ENCODE results near the gene BCAS3. TPM values are rescaled to one million over a fixed set of nuclear protein-coding genes. Genes with fewer than 3 reads are reported as not detected.
"Not testable (repeated sequence)": the region's sequence is repeated elsewhere in the genome, so short reads cannot be mapped to it uniquely, and the experiment has no call there.

BCAS3 gene
- total and polyA plus RNA-seq, 4 donors = 5.8 to 24.6 (median 10.1) TPM

DNA sequence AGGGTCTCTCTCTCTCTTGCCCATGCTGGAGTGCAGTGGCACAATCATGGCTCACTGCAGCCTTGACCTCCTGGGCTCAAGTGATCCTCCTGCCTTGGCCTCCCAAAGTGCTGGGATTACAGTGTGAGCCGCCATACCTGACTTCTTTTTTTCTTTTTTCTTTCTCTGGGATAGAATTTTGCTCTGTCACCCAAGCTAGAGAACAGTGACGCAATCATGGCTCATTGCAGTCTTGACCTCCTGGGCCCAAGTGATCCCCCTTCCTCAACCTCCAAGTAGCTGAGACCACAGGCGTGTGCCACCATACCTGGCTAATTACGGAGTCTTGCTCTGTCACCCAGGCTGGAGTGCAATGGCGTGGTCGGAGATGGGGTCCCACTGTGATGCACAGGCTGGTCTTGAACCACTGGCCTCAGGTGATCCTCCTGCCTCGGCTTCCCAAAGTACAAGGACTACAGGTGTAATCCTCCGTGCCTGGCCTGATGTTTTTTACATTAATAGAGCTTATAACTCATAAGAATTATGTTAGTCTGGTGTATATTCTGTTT, 76.5 kb downstream of the BCAS3 start:
- Histone ChIP-seq H3K27me3 (ENCODE audit: control insufficient read depth in 4 of 4, insufficient read depth in 4 of 4, low read length in 3 of 4) (no peaks in the 10 kb centered on the region), H3K27ac (ENCODE audit: low read depth in 1 of 2, low read length in 2 of 2) (no peak overlapping the region), H3K4me1 (ENCODE audit: control insufficient read depth in 4 of 4, insufficient read depth in 4 of 4, low read length in 3 of 4) (no peaks in the 10 kb centered on the region), H3K4me3 (ENCODE audit: low read depth in 1 of 3, low read length in 3 of 3) (no peak overlapping the region), H3K9ac (ENCODE audit: low read depth in 1 of 2, low read length in 2 of 2) (no peak overlapping the region), H3K9me3 (ENCODE audit: control insufficient read depth in 4 of 4, low read length in 3 of 4) (peaks cover 0 to 3% (median 0%) of the 10 kb centered on the region in 4 donors), H3K36me3 (ENCODE audit: control insufficient read depth in 4 of 4, insufficient read depth in 3 of 4, low read depth in 1 of 4, low read length in 3 of 4) (no peaks in the 10 kb centered on the region)
- DNase-seq (ENCODE audit: low spot score) = no peak
- 73% methylated on average over 8 of the region's 8 CpGs for WGBS
- TF ChIP-seq, protein P1, sequence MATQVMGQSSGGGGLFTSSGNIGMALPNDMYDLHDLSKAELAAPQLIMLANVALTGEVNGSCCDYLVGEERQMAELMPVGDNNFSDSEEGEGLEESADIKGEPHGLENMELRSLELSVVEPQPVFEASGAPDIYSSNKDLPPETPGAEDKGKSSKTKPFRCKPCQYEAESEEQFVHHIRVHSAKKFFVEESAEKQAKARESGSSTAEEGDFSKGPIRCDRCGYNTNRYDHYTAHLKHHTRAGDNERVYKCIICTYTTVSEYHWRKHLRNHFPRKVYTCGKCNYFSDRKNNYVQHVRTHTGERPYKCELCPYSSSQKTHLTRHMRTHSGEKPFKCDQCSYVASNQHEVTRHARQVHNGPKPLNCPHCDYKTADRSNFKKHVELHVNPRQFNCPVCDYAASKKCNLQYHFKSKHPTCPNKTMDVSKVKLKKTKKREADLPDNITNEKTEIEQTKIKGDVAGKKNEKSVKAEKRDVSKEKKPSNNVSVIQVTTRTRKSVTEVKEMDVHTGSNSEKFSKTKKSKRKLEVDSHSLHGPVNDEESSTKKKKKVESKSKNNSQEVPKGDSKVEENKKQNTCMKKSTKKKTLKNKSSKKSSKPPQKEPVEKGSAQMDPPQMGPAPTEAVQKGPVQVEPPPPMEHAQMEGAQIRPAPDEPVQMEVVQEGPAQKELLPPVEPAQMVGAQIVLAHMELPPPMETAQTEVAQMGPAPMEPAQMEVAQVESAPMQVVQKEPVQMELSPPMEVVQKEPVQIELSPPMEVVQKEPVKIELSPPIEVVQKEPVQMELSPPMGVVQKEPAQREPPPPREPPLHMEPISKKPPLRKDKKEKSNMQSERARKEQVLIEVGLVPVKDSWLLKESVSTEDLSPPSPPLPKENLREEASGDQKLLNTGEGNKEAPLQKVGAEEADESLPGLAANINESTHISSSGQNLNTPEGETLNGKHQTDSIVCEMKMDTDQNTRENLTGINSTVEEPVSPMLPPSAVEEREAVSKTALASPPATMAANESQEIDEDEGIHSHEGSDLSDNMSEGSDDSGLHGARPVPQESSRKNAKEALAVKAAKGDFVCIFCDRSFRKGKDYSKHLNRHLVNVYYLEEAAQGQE (IDR thresholded peaks at IDR 0.05) = no peak

DNA sequence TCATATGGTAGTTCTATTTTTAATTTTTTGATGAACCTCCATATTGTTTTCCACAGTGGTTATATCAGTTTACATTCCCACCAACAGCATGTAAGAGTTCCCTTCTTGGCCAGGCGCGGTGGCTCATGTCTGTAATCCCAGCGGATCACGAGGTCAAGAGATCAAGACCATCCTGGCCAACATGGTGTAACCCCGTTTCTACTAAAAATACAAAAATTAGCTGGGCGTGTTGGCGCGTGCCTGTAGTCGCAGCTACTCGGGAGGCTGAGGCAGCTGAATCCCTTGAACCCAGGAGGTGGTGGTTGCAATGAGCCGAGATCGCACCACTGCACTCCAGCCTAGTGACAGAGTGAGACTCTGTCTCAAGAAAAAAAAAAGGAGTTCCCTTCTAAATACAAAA, 79.1 kb downstream of the BCAS3 start:
- H3K36me3 ChIP-seq (ENCODE audit: control insufficient read depth in 4 of 4, insufficient read depth in 3 of 4, low read depth in 1 of 4, low read length in 3 of 4); H3K9ac ChIP-seq (ENCODE audit: low read depth in 1 of 2, low read length in 2 of 2); H3K9me3 ChIP-seq (ENCODE audit: control insufficient read depth in 4 of 4, low read length in 3 of 4); H3K27me3 ChIP-seq (ENCODE audit: control insufficient read depth in 4 of 4, insufficient read depth in 4 of 4, low read length in 3 of 4); H3K27ac ChIP-seq (ENCODE audit: low read depth in 1 of 2, low read length in 2 of 2); DNase-seq (ENCODE audit: low spot score); H3K4me1 ChIP-seq (ENCODE audit: control insufficient read depth in 4 of 4, insufficient read depth in 4 of 4, low read length in 3 of 4); H3K4me3 ChIP-seq (ENCODE audit: low read depth in 1 of 3, low read length in 3 of 3): not testable (repeated sequence)
- 82% methylated on average over 12 of the region's 12 CpGs for WGBS

DNA sequence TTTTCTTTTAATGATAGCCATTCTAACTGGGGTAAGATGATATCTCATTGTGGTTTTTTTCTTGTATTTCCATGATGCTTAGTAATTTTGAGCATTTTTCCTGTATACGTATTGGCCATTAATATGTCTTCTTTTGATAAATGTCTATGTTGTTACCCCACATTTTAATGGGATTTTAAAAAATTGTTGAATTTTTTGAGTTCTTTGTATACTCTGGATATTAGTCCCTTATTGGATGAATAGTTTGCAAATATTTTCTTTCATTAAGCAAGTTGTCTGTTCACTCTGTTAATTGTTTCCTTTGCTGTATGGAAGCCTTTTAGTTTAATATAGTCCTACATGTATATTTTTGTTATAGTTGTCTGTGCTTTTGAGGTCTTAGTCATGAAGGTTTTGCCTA, 79.8 kb downstream of the BCAS3 start:
- TF ChIP-seq FOXA2 (IDR thresholded peaks at IDR 0.05) = no peak
- TF ChIP-seq GABPA (IDR thresholded peaks at IDR 0.05 in 1 of 2, conservative IDR thresholded peaks at IDR 0.05 in 1 of 2) = no peak
- TF ChIP-seq, protein P2, sequence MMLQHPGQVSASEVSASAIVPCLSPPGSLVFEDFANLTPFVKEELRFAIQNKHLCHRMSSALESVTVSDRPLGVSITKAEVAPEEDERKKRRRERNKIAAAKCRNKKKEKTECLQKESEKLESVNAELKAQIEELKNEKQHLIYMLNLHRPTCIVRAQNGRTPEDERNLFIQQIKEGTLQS (IDR thresholded peaks at IDR 0.05) = no peak
- 97% methylated on average over 1 of the region's 1 CpG for WGBS

DNA sequence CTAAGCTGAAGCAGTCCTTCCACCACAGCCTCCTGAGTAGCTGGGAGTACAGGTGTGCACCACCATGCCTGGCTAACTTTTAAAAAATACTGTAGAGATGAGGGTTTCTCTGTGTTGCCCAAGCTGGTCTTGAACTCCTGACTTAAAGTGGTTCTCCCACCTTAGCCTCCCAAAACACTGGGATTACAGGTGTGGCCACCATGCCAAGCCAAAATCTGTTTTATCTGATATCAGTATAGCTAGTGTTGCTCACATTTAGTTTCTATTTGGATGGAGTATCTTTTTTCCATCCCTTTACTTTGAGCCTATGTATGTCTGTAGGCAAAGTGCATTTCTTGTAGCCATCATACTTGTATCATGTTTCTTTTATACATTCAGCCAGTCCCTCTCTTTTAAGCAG, 82.1 kb downstream of the BCAS3 start:
- no peaks in the 10 kb centered on the region for H3K4me1 ChIP-seq (ENCODE audit: control insufficient read depth in 4 of 4, insufficient read depth in 4 of 4, low read length in 3 of 4)
- no peak overlapping the region for H3K27ac ChIP-seq (ENCODE audit: low read depth in 1 of 2, low read length in 2 of 2)
- DNase-seq (ENCODE audit: low spot score) = no peak
- no peaks in the 10 kb centered on the region for H3K36me3 ChIP-seq (ENCODE audit: control insufficient read depth in 4 of 4, insufficient read depth in 3 of 4, low read depth in 1 of 4, low read length in 3 of 4)
- no peaks in the 10 kb centered on the region for H3K27me3 ChIP-seq (ENCODE audit: control insufficient read depth in 4 of 4, insufficient read depth in 4 of 4, low read length in 3 of 4)
- no peak overlapping the region for H3K9ac ChIP-seq (ENCODE audit: low read depth in 1 of 2, low read length in 2 of 2)
- no peak overlapping the region for H3K4me3 ChIP-seq (ENCODE audit: low read depth in 1 of 3, low read length in 3 of 3)
- no peaks in the 10 kb centered on the region for H3K9me3 ChIP-seq (ENCODE audit: control insufficient read depth in 4 of 4, low read length in 3 of 4)
- TF ChIP-seq NR2F2 (IDR thresholded peaks at IDR 0.05) (no peak), SP1 (IDR thresholded peaks at IDR 0.05) (no peak), HNF4G (IDR thresholded peaks at IDR 0.05) (no peak), FOXA1 (IDR thresholded peaks at IDR 0.05) (no peak), RXRA (IDR thresholded peaks at IDR 0.05) (no peak), GABPA (IDR thresholded peaks at IDR 0.05 in 1 of 2, conservative IDR thresholded peaks at IDR 0.05 in 1 of 2) (no peak), YY1 (IDR thresholded peaks at IDR 0.05) (no peak), HNF4A (conservative IDR thresholded peaks at IDR 0.05) (no peak), TAF1 (conservative IDR thresholded peaks at IDR 0.05) (no peak), JUND (IDR thresholded peaks at IDR 0.05) (no peak)
- TF ChIP-seq, protein P3, sequence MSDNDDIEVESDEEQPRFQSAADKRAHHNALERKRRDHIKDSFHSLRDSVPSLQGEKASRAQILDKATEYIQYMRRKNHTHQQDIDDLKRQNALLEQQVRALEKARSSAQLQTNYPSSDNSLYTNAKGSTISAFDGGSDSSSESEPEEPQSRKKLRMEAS (IDR thresholded peaks at IDR 0.05) = no peak
- TF ChIP-seq, protein P4, sequence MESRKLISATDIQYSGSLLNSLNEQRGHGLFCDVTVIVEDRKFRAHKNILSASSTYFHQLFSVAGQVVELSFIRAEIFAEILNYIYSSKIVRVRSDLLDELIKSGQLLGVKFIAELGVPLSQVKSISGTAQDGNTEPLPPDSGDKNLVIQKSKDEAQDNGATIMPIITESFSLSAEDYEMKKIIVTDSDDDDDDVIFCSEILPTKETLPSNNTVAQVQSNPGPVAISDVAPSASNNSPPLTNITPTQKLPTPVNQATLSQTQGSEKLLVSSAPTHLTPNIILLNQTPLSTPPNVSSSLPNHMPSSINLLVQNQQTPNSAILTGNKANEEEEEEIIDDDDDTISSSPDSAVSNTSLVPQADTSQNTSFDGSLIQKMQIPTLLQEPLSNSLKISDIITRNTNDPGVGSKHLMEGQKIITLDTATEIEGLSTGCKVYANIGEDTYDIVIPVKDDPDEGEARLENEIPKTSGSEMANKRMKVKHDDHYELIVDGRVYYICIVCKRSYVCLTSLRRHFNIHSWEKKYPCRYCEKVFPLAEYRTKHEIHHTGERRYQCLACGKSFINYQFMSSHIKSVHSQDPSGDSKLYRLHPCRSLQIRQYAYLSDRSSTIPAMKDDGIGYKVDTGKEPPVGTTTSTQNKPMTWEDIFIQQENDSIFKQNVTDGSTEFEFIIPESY (IDR thresholded peaks at IDR 0.05) = no peak
- TF ChIP-seq, protein P1 (IDR thresholded peaks at IDR 0.05) = no peak

More for the DNA sequence above, 79.8 kb downstream of the BCAS3 start:
- H3K27me3 ChIP-seq (ENCODE audit: control insufficient read depth in 4 of 4, insufficient read depth in 4 of 4, low read length in 3 of 4) = no peaks in the 10 kb centered on the region
- no peak overlapping the region for H3K4me3 ChIP-seq (ENCODE audit: low read depth in 1 of 3, low read length in 3 of 3)
- no peak for DNase-seq (ENCODE audit: low spot score)
- no peaks in the 10 kb centered on the region for H3K36me3 ChIP-seq (ENCODE audit: control insufficient read depth in 4 of 4, insufficient read depth in 3 of 4, low read depth in 1 of 4, low read length in 3 of 4)
- no peak overlapping the region for H3K9ac ChIP-seq (ENCODE audit: low read depth in 1 of 2, low read length in 2 of 2)
- no peak overlapping the region for H3K27ac ChIP-seq (ENCODE audit: low read depth in 1 of 2, low read length in 2 of 2)
- H3K9me3 ChIP-seq (ENCODE audit: control insufficient read depth in 4 of 4, low read length in 3 of 4) = no peaks in the 10 kb centered on the region
- no peaks in the 10 kb centered on the region for H3K4me1 ChIP-seq (ENCODE audit: control insufficient read depth in 4 of 4, insufficient read depth in 4 of 4, low read length in 3 of 4)
